HCT116 (cell line): ENCODE data around the gene USP30. TPM values are rescaled to one million over a fixed set of nuclear protein-coding genes. Genes with fewer than 3 reads are reported as not detected.
A peak's percentile ranks its signal among the peaks of the same experiment; 100 is the strongest.

Source experiments
- ATAC-seq: fragments of 200-7000 bp; cut with Tn5 transposase; 2 replicates; pipeline ENCODE4 v1.9.1; 2020; ENCODE audit warnings: mild to moderate bottlenecking, moderate library complexity
- BruUV-seq: library from RNA; stranded (reverse); fragments of 400-500 nt; replicated peaks from 2 replicates; lab custom pipeline; 2021; lab: Mats Ljungman, UMichigan
- CTCF ChIA-PET: fragments of 300-600 bp; sonication (Branson Sonifier 250); formaldehyde crosslinking; loops from one replicate; lab custom pipeline; 2021; ENCODE audit warnings: antibody characterized with exemption; lab: Charles Lee
- POLR2A ChIA-PET: fragments of 300-600, 350-600 bp; sonication (Branson Sonifier 250); formaldehyde crosslinking; loops from one replicate; lab custom pipeline; 2021; ENCODE audit warnings: antibody characterized with exemption; lab: Charles Lee
- RAD21 ChIA-PET, 2 experiments: fragments of 300-600 bp; sonication (Branson Sonifier 250); formaldehyde crosslinking; loops; one replicate each; lab custom pipeline; 2023; ENCODE audit warnings: low total read pairs in 2 of 2; ENCODE audit not compliant: uncharacterized antibody in 2 of 2, unreplicated experiment in 2 of 2, low non-redundant PET in 1 of 2; lab: Charles Lee
- DNase-seq: peaks from one replicate; pipeline ENCODE4 v3.0.0-alpha.2; 2010; ENCODE audit warnings: low read depth, low spot score
- H2AFZ ChIP-seq: fragments of 200-600 bp; shearing (Covaris generic), sonication (generic); 2 replicates; pipeline ENCODE4 v1.6.1; 2017; ENCODE audit warnings: low read depth, mixed run types, mixed read lengths, antibody characterized with exemption, low read length; ENCODE audit not compliant: poor library complexity, severe bottlenecking
- H3K27ac ChIP-seq: 2 replicates; pipeline ENCODE4 v1.5.1; 2012; ENCODE audit warnings: low read depth, low read length
- H3K27me3 ChIP-seq: fragments of 200-600 bp; sonication (generic); 2 replicates; pipeline ENCODE4 v1.6.1; 2016; ENCODE audit warnings: mixed run types, low read length, mixed read lengths; ENCODE audit not compliant: insufficient read depth
- H3K36me3 ChIP-seq, 2 experiments: fragments of 200-500 bp in 1 of 2; fragments of 200-600 bp in 1 of 2; sonication (Bioruptor generic) in 1 of 2; sonication (generic) in 1 of 2; 2 replicates each; pipeline versions ENCODE4 v1.5.1 to v1.6.1; 2014 to 2016; ENCODE audit warnings: low read length in 2 of 2, inconsistent platforms in 1 of 2, mixed read lengths in 1 of 2, mixed run types in 1 of 2; ENCODE audit not compliant: insufficient read depth in 2 of 2, control insufficient read depth in 1 of 2
- H3K4me1 ChIP-seq, 2 experiments: fragments of 200-600 bp in 1 of 2; sonication (generic) in 1 of 2; 2 replicates each; pipeline versions ENCODE4 v1.5.1 to v1.6.1; 2012 to 2017; ENCODE audit warnings: low read length in 2 of 2, inconsistent platforms in 1 of 2, mild to moderate bottlenecking in 1 of 2, mixed read lengths in 1 of 2, mixed run types in 1 of 2, moderate library complexity in 1 of 2; ENCODE audit not compliant: insufficient read depth in 2 of 2, control insufficient read depth in 1 of 2
- H3K4me2 ChIP-seq: fragments of 200-600 bp; sonication (generic); 2 replicates; pipeline ENCODE4 v1.6.1; 2017; ENCODE audit warnings: mixed run types, low read length, mixed read lengths
- H3K4me3 ChIP-seq, 2 experiments: fragments of 200-600 bp in 1 of 2; sonication (generic) in 1 of 2; replicated peaks in 1 of 2; 2 replicates each; pipeline ENCODE4 v1.5.1; 2011 to 2016; ENCODE audit warnings: low read length in 2 of 2, control low read depth in 1 of 2, low read depth in 1 of 2, mild to moderate bottlenecking in 1 of 2, mixed read lengths in 1 of 2, mixed run types in 1 of 2
- H3K79me2 ChIP-seq: fragments of 200-600 bp; sonication (generic); 2 replicates; pipeline ENCODE4 v1.6.1; 2017; ENCODE audit warnings: mild to moderate bottlenecking, mixed run types, low read length, moderate library complexity, mixed read lengths; ENCODE audit not compliant: insufficient read depth
- H3K9ac ChIP-seq: fragments of 200-600 bp; sonication (generic); 2 replicates; pipeline ENCODE4 v1.6.1; 2016; ENCODE audit warnings: low read length, mixed read lengths
- H3K9me2 ChIP-seq: fragments of 200-600 bp; sonication (generic), shearing (Covaris generic); 2 replicates; pipeline ENCODE4 v1.6.1; 2017; ENCODE audit warnings: mixed run types, mild to moderate bottlenecking, moderate library complexity; ENCODE audit not compliant: insufficient read depth
- H3K9me3 ChIP-seq, 2 experiments: fragments of 200-500 bp in 1 of 2; fragments of 200-600 bp in 1 of 2; sonication (Bioruptor generic) in 1 of 2; sonication (generic) in 1 of 2; 2 replicates each; pipeline ENCODE4 v1.6.1; 2014 to 2017; ENCODE audit warnings: low read length in 2 of 2, mixed read lengths in 2 of 2, inconsistent platforms in 1 of 2, low read depth in 1 of 2, mild to moderate bottlenecking in 1 of 2, mixed run types in 1 of 2, moderate library complexity in 1 of 2; ENCODE audit not compliant: control insufficient read depth in 1 of 2, insufficient read depth in 1 of 2
- H4K20me1 ChIP-seq: fragments of 200-600 bp; sonication (generic), shearing (Covaris generic); 2 replicates; pipeline ENCODE4 v1.6.1; 2017; ENCODE audit warnings: mixed run types, mild to moderate bottlenecking, moderate library complexity; ENCODE audit not compliant: insufficient read depth
- CBX3 ChIP-seq: IDR thresholded peaks from 2 replicates; pipeline ENCODE4 v1.6.1; 2012; ENCODE audit warnings: low read depth
- CTCF ChIP-seq, 3 experiments: fragments of 200-600 bp in 1 of 3; sonication (generic) in 1 of 3; IDR thresholded peaks in 2 of 3; conservative IDR thresholded peaks in 1 of 3; 2 replicates each; pipeline ENCODE4 v1.5.1; 2012 to 2017; ENCODE audit warnings: low read depth in 2 of 3, low read length in 2 of 3, antibody characterized with exemption in 1 of 3, borderline replicate concordance in 1 of 3, control low read depth in 1 of 3, mild to moderate bottlenecking in 1 of 3, mixed read lengths in 1 of 3, mixed run types in 1 of 3, moderate library complexity in 1 of 3; ENCODE audit not compliant: insufficient read depth in 1 of 3
- ELF1 ChIP-seq: IDR thresholded peaks from 2 replicates; pipeline ENCODE4 v1.6.1; 2012; ENCODE audit warnings: low read depth, borderline replicate concordance
- EZH2 ChIP-seq: fragments of 200-600 bp; sonication (generic); IDR thresholded peaks from 2 replicates; pipeline ENCODE4 v1.6.1; 2017; ENCODE audit warnings: antibody characterized with exemption, mixed run types
- EZH2phosphoT487 ChIP-seq: fragments of 200-600 bp; IDR thresholded peaks from 2 replicates; pipeline ENCODE4 v1.6.1; 2018; ENCODE audit warnings: antibody characterized with exemption, borderline replicate concordance
- POLR2AphosphoS5 ChIP-seq: IDR thresholded peaks from 2 replicates; pipeline ENCODE4 v1.6.1; 2011; ENCODE audit warnings: mild to moderate bottlenecking, low read depth, low read length, moderate library complexity
- RAD21 ChIP-seq: IDR thresholded peaks from 2 replicates; pipeline ENCODE4 v1.6.1; 2012; ENCODE audit warnings: low read depth, mild to moderate bottlenecking
- TCF7L2 ChIP-seq: IDR thresholded peaks from 2 replicates; pipeline ENCODE4 v1.7.0; 2011; ENCODE audit warnings: borderline replicate concordance, inconsistent platforms; ENCODE audit not compliant: insufficient read depth, insufficient read length; ENCODE audit errors: extremely low read depth
- YY1 ChIP-seq: IDR thresholded peaks from 2 replicates; pipeline ENCODE4 v1.6.1; 2011; ENCODE audit warnings: low read length, low read depth, moderate library complexity, mild to moderate bottlenecking; ENCODE audit not compliant: insufficient replicate concordance; ENCODE audit errors: extremely low read depth
- ZBTB33 ChIP-seq: IDR thresholded peaks from 2 replicates; pipeline ENCODE4 v1.6.1; 2011; ENCODE audit warnings: mild to moderate bottlenecking, low read length, moderate library complexity; ENCODE audit not compliant: insufficient replicate concordance; ENCODE audit errors: extremely low read depth
- intact Hi-C: fragments of 100-400 bp; cut with micrococcal nuclease; formaldehyde crosslinking; loops from 2 replicates; pipeline ENCODE4 v1.10.0; 2022
- total RNA-seq: library from RNA; stranded (reverse); gene quantifications from one replicate; pipeline ENCODE4 v1.2.1, GENCODE V29; 2021; ENCODE audit not compliant: unreplicated experiment

The USP30 gene
- total RNA-seq, 1 experiment from 2014 or later = 9.2 TPM

GRCh38 chr12:109092497-109093021 lies 40.2 kb downstream of the USP30 start:
- BruUV-seq = no TSS peak
- H3K27ac ChIP-seq = peak overlapping the region; percentile 40
- no peak overlapping the region for H2AFZ ChIP-seq
- RAD21 ChIA-PET = no interaction called here
- TF ChIP-seq EZH2phosphoT487 = no peak
- TF ChIP-seq EZH2 = no peak
- no peak for TF ChIP-seq RAD21
- TF ChIP-seq YY1 = no peak
- no peak for TF ChIP-seq ELF1
- TF ChIP-seq POLR2AphosphoS5 = no peak
- POLR2A ChIA-PET = interaction anchor here (0.7 kb wide), 1 partner anchor 293 kb away, joined by 3 read pairs; no protein-coding TSS in a partner anchor
- intact Hi-C loops = loop anchor here (2.0 to 10.0 kb wide), 6 partner anchors 138 to 530 kb away; partner anchors contain the start of gene ISCU
- H3K9me2 ChIP-seq = no peaks in the 10 kb centered on the region
- ATAC-seq (no peak), DNase-seq (no peak)
- H4K20me1 ChIP-seq = no peaks in the 10 kb centered on the region
- CTCF ChIA-PET = interaction anchor here (0.5 to 1.0 kb wide), 4 partner anchors 17 to 527 kb away, joined by 3 read pairs; no protein-coding TSS in a partner anchor
- H3K79me2 ChIP-seq = peaks cover 30% of the 10 kb centered on the region
- H3K9me3 ChIP-seq = no peaks in the 10 kb centered on the region
- peaks cover 10 to 21% of the 10 kb centered on the region in 2 experiments; a peak in 3 of 4 replicates for H3K36me3 ChIP-seq
- peaks cover 13 to 31% of the 10 kb centered on the region in 2 experiments; a peak in 3 of 4 replicates for H3K4me1 ChIP-seq
- peak overlapping the region; percentile 91 for H3K4me2 ChIP-seq
- no peaks in the 10 kb centered on the region for H3K27me3 ChIP-seq
- peak overlapping the region; percentile 83 for H3K9ac ChIP-seq
- peak overlapping the region; percentile 57 to 66 for H3K4me3 ChIP-seq

- Histone ChIP-seq H3K4me2 (peak within 1 kb of the TSS; percentile 91), H3K9ac (peak within 1 kb of the TSS; percentile 83), H4K20me1 (no peaks in the 10 kb centered on the region), H3K4me3 (peak within 1 kb of the TSS; percentile 57 to 66), H3K9me2 (no peaks in the 10 kb centered on the region), H3K4me1 (peaks cover 13 to 34% of the 10 kb centered on the region in 2 experiments; a peak in 3 of 4 replicates), H2AFZ (peak within 1 kb of the TSS; percentile 59), H3K79me2 (peaks cover 33% of the 10 kb centered on the region), H3K9me3 (no peaks in the 10 kb centered on the region), H3K36me3 (peaks cover 4 to 18% of the 10 kb centered on the region in 2 experiments; a peak in 2 of 4 replicates), H3K27ac (peak within 1 kb of the TSS; percentile 40), H3K27me3 (no peaks in the 10 kb centered on the region)
- DNase-seq (peak; percentile 88), ATAC-seq (peak; percentile 71)
- intact Hi-C loops = loop anchor here (2.0 to 10.0 kb wide), 6 partner anchors 138 to 530 kb away; partner anchors contain the start of gene ISCU
- ChIA-PET CTCF (interaction anchor here (0.5 to 1.0 kb wide), 4 partner anchors 16 to 527 kb away, joined by 3 read pairs; no protein-coding TSS in a partner anchor), RAD21 (no interaction called here), POLR2A (interaction anchor here (0.7 kb wide), 1 partner anchor 292 kb away, joined by 3 read pairs; no protein-coding TSS in a partner anchor)
- TSS peak; percentile 87 for BruUV-seq
- TF ChIP-seq YY1 (peak; percentile 33), EZH2 (no peak), TCF7L2 (peak; percentile 35), CBX3 (peak; percentile 99), ZBTB33 (peak; percentile 85), RAD21 (peak; percentile 99), CTCF (IDR thresholded peaks at IDR 0.05 in 2 of 3, conservative IDR thresholded peaks at IDR 0.05 in 1 of 3; ENCODE audit: borderline replicate concordance in 1 of 3, insufficient read depth in 1 of 3, low read depth in 2 of 3, low read length in 2 of 3) (peak; percentile 86 to 96 (median 89))
Measured at GRCh38 chr12:109093022-109093918, 40.9 kb downstream of the USP30 start, which contains the start of gene ALKBH2. ALKBH2 (minus strand) TSS chr12:109093472; CDS start chr12:109092786, 686 bp downstream.
